Fibroblast of skin of abdomen (primary cell): Measurements from ENCODE around the gene MINDY4.

Experiments used
- DNase-seq: peaks from one replicate; pipeline ENCODE4 v3.0.0-alpha.2; 2013

The MINDY4 gene

DNA sequence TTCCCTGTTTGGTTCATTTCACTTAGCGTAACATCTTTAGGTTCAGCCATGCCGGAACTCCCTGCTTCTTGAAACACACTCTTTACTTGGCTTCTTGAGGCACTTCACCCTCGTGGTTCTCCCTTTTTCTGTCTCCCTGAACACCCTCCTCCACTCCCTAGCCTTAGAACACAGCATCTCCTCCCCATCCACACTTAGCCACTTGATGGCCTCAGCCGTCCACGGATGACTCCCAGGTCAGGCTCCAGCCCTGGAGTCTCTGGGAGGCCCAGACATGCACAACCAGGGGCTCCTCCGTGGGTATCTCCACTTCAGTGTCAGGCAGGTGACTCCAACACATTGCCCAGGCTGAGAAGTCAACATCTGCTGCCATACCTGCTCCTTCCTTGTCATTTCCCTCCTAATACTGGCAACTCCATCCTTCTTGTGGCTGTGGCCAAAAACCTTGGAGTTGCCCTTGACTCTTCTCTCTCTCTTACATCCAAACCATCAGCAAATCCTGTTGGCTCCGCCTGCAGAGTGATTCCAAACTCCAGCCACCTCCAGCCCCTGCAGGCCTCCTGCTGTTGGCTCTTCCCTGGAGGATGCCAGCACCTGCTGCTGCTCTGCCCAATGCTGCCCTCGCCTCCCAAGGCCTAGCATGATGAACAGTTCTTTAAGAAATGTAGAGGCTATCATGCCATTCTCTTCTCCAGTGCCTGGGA is 27.7 kb upstream of the MINDY4 start:
- no peak for DNase-seq

DNA sequence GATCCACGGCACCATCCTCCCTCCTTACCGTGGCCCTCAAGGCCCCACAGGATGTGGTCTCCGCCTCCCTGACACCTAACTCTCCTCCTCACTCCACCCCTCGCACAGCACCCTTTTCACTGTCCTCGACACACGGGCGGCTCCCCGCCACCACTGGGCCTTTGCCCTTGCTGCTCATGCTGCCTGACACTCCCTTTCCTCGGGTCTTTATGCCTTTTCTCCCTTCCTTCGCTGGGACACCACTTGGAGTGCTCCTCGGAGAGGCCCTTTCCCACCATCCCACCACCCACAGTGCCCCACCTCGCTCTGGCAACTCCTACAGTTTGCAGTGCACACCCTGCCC is 27.2 kb upstream of the MINDY4 start:
- no peak for DNase-seq

DNA sequence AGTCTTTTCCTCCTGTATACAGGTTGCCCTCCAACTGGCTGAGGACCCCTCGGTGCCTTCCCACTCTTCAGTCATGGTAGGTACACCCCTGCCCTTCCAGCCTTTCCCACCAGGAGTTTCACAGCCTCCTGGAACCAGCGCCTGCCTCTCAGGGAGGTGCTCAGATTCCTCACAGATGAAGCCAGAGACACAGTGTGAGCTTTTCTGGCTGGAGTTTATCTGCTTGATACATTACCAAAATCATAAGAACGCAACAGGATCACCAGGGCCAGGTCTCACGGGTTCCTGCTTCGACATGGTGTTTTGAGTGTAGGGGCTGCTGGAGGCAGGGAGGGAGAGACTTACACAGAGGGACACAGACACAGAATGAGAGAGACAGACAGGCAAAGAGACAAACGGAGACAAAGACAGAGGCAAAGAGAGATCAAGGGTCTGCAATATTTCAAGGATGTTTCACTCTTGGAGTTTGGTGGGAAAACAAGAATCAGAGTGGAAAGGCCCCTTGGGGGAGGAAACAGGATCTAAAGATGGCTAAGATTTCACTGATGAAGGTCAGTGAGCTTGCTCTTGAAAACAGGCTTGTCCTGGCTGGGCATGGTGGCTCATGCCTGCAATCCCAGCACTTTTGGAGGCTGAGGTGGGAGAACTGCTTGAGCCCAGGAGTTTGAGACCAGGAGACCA is 25.8 kb upstream of the MINDY4 start:
- DNase-seq: no peak

DNA sequence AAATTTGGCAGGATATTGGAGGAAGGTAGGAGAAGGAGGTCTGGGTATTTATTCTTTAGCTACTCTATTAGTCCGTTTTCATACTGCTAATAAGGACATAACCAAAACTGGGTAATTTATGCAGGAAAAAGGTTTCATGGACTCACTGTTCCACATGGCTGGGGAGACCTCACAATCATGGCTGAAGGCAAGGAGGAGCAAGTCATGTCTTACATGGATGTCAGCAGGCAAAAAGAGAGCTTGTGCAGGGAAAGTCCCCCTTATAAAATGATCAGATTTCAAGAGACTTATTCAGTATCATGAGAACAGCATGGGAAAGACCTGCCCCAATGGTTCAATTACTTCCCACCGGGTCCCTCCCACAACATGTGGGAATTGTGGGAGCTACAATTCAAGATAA is 21.2 kb upstream of the MINDY4 start:
- DNase-seq: no peak

DNA sequence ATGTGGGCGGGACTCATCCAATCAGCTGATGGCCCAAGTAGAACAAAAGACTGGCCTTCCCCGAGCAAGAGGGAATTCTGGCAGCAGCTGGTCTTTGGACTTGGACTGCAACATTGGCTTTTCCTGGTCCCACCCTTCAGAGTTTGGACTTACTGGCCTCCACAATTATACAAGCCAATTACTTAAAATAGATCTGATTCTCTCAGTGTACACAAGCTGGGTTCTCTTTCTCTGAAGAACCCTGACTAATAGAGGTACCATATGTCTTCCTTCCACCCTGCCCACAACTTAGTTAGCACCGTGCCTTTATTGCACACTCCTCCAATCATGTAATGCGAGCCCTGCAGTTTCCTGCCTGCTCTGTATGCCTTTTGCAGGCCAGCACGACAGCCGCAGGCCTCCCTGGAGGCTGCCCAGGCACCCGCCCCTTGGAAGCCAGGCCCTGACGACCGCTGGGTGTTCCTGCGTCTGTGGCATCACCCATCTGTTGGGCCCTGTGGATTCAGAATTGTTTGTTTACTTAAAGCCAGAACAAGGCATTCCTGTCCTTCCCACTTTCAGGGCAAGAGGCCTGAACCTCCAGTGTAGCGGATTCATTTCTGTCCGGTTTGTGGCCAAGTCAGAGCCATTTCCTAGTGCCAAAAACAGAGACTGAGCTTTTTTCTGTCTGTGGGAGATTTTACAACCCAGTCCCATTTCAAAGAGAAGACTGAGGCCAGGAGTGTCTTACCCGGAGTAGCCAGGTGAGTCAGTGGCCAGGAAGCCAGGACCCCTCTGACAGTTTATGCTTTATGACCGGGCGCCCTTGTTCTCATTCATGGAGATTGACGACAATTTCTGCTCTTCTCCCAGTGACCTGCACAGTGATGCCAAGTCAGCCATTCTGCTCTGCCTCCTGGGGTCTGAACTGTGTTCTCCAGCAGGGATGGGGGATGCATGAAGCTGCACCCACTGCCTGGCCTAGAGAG is 20.2 kb upstream of the MINDY4 start:
- DNase-seq: peak; percentile 70

DNA sequence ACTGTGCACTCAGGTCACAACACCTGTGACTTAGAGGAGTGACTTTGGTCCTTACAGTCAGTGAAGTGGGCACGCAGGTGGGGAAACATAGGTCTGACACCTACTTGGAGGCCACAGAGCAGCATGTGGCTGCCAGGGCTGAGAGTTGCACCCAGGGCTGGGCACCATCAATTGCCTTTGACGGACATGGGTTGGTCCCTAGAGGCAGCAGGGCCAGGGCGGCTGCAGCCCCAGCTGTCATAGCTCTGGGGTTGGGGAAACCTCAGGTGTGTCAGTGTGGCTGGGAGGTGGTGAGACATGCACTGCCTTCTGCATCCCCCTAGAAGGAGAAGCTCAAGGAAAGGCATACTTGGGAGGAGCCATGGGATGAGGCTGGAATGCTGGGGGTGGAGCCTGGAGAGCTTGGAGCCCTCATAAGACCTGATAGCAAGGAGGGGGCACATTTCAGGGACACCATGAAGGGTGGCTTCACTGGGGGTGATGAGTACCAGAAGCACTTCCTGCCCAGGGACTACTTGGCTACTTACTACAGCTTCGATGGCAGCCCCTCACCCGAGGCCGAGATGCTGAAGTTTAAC is 19.4 kb upstream of the MINDY4 start, which contains the start of gene INMT:
INMT (plus strand) TSS at position 440 of the 578 bp plus-strand sequence; CDS start at position 456, 16 bp downstream.
- DNase-seq: no peak

DNA sequence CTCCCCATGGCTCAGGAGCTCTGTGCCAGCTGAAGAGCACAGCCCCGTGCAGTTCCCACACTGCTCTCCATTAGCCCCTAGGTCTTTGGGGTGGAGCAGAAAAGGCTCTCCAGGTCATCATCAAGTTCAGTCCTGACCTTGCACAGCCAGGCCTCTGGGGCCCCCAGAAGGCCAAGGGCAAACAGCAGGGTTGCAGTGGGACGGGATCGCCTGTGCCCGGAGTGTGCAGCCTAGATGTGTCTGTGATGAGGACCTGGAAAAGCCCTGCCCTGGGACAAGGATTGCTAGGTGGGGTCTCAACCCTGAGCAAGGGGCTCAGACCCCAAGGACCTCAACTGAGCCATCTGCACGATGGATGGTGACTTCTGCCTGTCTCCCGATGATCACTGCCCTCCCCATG is 18.7 kb upstream of the MINDY4 start:
- DNase-seq: no peak

DNA sequence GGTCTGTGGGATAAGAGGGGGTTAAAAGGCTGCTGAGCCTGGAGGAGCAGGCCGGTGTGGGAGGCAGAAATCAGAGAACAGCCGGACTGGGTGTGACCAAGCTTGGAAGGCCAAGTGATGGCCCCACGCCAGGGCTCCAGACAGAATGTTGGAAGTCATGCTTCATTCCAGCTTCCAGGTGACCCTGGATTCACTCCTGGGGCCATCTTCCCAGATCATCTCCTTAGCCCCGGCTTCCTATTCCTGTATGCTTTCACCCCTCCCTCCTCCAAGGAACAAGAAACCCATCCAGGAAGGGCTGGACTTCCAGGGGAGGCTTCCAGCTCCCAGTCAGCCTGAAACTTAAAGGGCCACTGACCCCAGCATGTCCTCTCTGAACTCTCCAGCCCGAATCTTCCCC is 18.2 kb upstream of the MINDY4 start:
- DNase-seq: no peak

DNA sequence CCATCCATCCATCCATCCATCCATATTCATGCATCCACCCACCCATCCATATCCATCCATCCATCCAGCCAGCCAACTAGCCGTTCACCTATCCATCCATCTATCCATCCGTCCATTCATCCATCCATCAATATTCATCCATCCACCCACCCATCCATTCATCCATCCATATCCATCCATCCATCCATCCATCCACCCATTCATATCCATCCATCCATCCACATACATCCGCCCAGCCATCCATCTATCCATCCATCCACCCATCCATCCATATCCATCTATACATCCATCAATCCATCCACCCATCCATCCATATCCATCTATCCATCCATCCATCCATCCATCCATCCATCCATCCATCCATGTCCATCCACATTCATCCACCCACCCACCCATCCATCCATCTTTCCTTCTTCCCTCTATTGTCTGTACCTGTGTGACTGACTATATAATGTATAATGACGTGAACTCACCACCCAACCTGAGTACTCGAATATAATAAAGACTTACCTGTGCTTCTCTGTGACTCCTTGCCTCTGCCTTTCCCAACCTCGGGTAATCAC is 16.8 kb upstream of the MINDY4 start:
- no peak for DNase-seq

DNA sequence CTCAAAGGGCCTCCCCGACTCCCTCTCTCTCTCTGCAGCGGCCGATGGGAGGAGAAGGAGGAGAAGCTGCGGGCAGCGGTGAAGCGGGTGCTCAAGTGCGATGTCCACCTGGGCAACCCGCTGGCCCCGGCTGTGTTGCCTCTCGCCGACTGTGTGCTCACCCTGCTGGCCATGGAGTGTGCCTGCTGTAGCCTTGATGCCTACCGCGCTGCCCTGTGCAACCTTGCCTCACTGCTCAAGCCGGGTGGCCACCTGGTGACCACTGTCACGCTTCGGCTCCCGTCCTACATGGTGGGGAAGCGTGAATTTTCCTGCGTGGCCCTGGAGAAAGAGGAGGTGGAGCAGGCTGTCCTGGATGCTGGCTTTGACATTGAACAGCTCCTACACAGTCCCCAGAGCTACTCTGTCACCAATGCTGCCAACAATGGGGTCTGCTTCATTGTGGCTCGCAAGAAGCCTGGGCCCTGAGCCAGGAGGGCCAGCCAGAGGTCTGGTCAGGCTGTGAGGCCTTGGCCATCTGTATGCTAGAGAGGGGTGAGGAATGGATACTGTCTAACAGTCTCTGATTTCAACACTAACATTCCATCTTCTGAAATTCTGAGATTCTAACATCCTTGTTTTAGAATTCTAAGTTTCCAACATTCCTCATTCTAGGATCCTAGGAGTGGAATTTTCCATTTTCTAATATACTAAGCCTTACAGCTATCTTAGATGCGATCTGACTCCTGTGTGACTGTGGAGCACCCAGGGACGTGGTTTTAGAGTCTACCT is 15.6 kb upstream of the MINDY4 start:
- peak; percentile 26 for DNase-seq

DNA sequence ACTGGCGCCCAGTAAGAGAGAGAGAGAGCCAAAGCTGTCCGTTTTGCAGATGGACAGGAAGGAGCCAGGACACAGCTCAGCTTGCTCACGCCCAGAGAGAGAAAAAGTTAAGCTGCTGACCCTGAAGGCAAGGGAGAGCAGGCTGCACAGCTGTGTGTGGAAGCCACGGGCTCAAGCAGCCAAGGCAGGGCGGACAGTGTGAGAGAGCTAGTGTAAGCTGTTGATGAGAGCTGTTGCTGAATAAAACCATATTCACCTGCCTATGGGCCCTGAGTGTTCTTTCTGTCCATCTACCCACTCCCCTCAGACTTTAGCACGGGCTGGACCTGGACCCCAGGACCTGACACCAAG is 13.9 kb upstream of the MINDY4 start:
- DNase-seq: no peak

DNA sequence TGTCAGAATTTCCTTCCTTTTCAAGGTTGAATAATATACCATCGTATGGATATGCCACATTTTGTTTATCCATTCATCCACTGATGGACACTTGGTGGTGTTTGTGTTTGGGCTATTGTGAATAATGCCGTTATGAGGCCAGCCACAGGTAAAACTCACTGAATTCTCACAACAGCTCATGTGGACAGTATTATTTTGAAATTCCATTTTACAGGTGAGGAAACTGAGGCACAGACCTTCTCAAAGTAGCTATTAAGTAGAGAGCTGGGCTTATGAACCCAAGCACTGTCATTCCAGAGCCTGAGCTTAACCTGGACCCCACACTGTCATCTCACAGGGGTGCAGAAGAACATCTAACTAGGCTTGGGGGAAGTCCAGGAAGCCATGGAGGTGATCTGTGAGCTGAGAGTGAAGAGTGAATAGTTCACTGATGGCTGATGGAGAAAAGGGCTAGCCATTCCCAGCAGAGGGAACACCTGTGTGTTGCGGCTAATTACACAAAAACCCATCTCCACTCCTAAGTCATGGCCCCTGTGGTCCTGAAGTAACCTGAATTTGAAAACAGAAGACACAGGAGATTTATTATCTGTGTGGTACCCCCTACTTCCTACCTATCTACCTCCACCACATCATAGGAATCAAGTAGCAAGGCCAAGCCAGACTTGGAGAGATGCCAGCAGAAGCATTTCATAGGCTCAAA is 10.6 kb upstream of the MINDY4 start:
- DNase-seq: no peak

DNA sequence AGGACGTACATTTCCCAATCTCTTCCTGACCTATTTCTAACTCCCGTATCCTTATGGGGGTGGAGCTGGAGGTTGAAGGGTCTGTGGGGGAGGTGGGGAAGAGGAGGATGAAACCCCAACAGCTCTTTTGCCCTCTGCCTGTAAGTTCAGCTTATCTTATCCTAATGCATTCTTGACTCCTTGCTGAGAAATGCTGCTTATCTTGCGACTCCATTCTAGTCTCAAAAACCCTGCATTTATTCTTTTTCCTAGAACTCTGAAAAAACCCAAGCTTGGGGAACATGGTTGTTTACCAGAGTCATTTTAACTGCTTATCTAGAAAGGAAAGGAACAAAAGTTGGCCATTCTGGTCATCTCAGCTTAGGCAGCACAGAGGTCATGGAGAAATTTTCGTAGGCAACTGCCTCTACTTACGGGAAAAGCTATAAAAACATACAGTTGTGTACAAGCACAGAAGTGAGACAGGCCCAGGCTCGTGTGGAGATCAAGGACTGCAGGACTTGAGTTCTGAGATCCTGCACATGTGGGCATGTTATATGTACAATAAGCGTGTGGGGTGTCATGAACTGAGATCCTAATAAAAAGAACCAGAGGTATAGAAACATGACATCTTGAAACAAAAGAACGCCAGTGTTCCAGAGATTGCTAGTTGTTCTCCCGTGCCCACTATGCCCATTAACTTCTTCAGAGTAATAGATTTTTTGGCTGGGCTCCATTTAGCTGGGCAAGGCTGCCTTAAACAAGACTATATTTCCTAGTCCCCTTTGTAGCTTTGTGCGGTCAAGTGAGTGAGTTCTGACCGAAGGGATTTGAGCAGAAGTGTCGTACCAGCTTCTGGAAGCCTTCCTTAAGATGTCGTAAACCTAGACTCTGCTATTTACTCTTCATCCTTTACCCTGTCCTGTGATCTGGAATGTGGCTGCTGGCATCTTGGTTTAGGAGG is 9.7 kb upstream of the MINDY4 start:
- DNase-seq: no peak

DNA sequence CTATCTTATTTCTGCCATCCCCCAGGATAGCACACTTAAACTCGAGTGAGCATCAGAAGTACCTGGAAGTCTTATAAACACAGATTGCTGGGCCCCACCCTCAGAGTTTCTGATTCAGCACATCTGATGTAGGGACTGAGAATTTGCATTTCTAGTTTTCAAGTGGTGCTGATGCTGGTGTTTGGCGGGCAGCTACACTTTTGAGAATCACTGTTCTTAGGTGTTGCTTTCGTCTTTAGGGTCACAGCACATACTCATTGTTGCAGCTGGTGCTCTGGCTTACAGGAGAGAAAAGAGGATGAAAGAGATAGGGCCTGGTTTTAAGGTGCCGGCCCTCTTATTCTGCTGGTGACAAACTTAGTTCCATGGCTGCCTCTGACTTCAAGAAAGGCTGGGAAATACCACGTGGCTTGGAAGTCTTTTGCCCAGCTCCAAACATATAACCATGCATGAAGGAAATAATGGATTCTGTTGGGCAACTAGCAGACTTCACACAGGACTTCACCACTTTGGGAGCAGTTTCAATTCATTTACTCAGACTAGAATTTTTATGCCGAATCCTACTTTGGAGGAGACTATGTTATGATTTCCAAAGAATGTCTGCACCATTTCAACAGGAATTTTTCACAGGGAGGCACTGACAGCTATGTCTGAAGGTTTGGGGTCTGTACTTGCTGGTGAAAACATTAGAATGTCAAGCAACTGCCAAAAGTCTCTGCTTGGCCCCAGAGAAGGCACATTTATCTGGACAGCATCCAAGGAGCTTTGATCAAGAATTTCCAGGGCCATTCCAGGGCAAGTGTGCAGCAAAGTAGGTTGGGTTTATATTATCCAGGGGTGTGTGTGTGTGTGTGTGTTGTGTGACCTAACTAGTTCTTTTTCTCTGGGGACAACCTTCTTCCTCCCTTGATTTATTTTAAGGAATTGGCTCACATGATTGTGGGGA is 6.9 kb upstream of the MINDY4 start:
- peak; percentile 82 for DNase-seq

DNA sequence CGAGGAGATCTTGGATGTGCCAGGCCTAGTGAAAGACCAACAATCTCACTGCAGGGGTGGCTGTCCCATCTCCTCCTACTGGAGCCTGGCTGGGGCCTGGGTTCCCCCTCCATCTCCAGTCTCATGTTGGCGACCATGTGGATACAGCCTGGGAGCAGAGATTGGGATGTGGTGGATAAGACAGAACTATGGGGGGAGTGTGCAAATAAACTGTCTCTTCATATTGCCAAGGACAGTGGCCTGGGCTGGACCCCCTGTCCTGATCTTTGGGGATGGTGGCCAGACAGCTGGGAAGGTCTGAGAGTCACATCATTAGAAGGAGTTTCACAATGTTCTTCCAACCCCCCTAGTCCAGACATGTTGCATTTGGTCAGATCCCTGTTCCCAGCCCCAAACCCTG is 5.8 kb upstream of the MINDY4 start:
- DNase-seq: no peak

DNA sequence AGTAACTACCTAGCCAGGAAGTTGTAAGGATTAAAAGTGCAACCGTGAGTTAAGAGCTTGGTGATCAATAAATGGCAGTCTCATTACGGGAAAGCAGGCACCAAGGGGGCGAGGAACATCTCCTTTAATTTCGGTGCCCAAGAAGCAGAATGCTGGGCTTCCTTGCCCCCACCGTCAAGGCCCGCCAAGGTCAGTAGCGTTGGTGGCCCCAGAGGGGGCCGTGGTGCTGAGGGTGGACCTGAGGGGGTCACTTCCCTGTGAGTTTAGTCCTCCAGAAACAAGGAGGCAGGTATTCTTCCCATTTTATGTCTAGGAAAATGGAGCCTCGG is 408 bp upstream of the MINDY4 start:
- DNase-seq: no peak

DNA sequence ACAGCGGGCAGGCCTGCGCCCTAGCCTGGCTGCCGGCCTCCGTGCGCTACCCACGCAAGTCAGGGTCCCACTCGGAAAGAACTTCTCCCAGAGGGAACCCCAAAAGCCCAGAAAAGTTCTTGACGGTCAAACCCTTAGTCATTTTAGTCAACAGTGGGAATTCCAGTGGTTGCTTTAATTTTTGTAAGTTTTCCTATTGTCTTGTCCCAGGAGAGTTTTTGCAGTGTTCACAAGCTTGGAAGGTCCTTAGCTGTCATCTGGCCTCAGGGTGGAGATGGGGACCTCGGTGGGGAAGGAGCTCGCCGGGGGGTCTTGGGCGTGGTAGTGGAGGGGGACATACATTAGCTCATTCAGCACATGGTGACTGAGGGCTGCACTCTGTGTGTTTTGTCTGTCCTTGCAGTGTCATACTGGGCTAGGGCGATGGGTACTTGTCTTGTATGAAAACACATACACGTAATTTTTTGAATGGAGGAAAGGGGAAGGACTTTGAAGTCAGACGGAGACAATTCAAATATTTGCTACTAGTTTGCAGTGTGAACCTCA is 736 bp downstream of the MINDY4 start:
- DNase-seq: no peak

DNA sequence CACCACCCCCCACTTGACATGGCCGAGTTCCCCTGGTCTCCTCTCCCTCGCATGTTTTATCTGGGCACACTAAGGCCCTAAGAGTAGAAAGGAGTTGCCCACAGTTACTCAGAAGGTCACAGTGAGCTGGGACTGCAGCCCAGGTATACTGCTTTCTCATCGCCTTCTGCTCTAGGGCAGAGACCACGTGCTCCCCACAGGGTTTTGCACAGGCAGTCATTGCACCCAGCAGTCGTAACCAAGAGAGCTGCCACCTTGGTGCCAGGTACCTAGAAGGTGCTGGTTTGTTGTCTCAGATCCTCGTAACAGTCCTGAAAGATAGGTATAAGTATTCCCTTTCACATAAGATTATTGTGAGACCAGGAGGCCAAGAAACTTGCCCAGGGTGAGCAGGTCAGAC is 1.8 kb downstream of the MINDY4 start:
- no peak for DNase-seq

DNA sequence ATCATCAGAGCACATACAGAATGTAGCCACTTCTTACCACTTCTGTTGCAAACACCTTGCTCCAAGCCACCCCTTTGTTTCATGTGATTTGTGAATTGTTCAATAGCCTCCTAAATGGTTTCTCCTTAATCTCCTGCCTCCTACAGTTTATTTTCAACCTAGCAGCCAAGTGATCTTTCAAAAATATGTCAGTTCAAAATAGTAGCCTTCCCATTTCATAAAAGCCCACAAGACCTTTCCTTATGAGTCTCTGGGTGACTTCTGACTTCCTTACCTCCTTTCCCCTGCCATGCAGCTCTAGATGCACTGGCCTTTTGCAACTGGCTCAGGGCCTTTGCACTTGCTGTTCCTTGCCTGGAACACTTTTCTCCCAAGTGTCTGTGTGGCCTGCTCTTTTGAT is 4.8 kb downstream of the MINDY4 start:
- no peak for DNase-seq
